GM12878 (cell line): ENCODE measurements around the gene CDK5R1. TPM values are rescaled to one million over a fixed set of nuclear protein-coding genes. Genes with fewer than 3 reads are reported as not detected.

ENCODE experiments used
- MYC ChIP-seq: IDR thresholded peaks from 2 replicates; pipeline ENCODE4 v1.6.1; 2011; ENCODE audit warnings: mild to moderate bottlenecking, low read length, moderate library complexity, inconsistent platforms; ENCODE audit not compliant: insufficient read depth, insufficient replicate concordance, insufficient read length, severe bottlenecking
- SP1 ChIP-seq: IDR thresholded peaks from one replicate; pipeline ENCODE4 v1.6.1; 2011; ENCODE audit warnings: low read depth, low read length
- TAF1 ChIP-seq: IDR thresholded peaks from 2 replicates; pipeline ENCODE4 v1.6.1; 2011; ENCODE audit warnings: mild to moderate bottlenecking, low read depth, low read length, borderline replicate concordance
- TCF3 ChIP-seq: IDR thresholded peaks from 2 replicates; pipeline ENCODE4 v1.6.1; 2012; ENCODE audit warnings: low read depth, mild to moderate bottlenecking, low read length, borderline replicate concordance; ENCODE audit not compliant: insufficient read depth
- polyA plus RNA-seq, 11 experiments: library from polyadenylated mRNA; depleted of rRNA in 4 of 11; unstranded in 6 of 11; stranded (reverse) in 5 of 11; fragments of >200 nt; fragmentation: Nextera tagmentation in 4 of 11; fragmentation: Illumina TruSeq in 1 of 11; extraction: Ambion mirVana in 4 of 11; extraction: Trizol in 1 of 11; gene quantifications; 1 replicate in 1 of 11; 2 replicates in 10 of 11; pipeline versions ENCODE4 v1.2.1 to v1.2.3, GENCODE V29; 2011 to 2016; ENCODE audit warnings: inconsistent platforms in 2 of 11, missing spikeins in 2 of 11, low read depth in 1 of 11
- total RNA-seq, 4 experiments: library from RNA; depleted of rRNA in 3 of 4; stranded (reverse); fragments of >200 nt in 3 of 4; fragmentation: Illumina TruSeq in 1 of 4; extraction: Trizol in 1 of 4; gene quantifications; 2 replicates each; pipeline versions ENCODE4 v1.2.1 to v1.2.3, GENCODE V29; 2013 to 2021
- TF ChIP-seq, protein P1 (sequence below): fragments of 450-650 bp; IDR thresholded peaks from 2 replicates; pipeline ENCODE4 v1.6.1; 2017; ENCODE audit warnings: mild to moderate bottlenecking, moderate library complexity

The CDK5R1 gene
- total and polyA plus RNA-seq, 10 of the 15 experiments (the other 5 are each of a cell fraction or from before 2014, with no cell fraction given) = 1.1 to 28.3 (median 12.2) TPM

- TF ChIP-seq, protein P1, sequence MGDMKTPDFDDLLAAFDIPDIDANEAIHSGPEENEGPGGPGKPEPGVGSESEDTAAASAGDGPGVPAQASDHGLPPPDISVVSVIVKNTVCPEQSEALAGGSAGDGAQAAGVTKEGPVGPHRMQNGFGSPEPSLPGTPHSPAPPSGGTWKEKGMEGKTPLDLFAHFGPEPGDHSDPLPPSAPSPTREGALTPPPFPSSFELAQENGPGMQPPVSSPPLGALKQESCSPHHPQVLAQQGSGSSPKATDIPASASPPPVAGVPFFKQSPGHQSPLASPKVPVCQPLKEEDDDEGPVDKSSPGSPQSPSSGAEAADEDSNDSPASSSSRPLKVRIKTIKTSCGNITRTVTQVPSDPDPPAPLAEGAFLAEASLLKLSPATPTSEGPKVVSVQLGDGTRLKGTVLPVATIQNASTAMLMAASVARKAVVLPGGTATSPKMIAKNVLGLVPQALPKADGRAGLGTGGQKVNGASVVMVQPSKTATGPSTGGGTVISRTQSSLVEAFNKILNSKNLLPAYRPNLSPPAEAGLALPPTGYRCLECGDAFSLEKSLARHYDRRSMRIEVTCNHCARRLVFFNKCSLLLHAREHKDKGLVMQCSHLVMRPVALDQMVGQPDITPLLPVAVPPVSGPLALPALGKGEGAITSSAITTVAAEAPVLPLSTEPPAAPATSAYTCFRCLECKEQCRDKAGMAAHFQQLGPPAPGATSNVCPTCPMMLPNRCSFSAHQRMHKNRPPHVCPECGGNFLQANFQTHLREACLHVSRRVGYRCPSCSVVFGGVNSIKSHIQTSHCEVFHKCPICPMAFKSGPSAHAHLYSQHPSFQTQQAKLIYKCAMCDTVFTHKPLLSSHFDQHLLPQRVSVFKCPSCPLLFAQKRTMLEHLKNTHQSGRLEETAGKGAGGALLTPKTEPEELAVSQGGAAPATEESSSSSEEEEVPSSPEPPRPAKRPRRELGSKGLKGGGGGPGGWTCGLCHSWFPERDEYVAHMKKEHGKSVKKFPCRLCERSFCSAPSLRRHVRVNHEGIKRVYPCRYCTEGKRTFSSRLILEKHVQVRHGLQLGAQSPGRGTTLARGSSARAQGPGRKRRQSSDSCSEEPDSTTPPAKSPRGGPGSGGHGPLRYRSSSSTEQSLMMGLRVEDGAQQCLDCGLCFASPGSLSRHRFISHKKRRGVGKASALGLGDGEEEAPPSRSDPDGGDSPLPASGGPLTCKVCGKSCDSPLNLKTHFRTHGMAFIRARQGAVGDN = peak; percentile 59
- peak; percentile 55 for TF ChIP-seq MYC
- peak; percentile 64; the same call in 1 of the 2 replicates for TF ChIP-seq TAF1
- peak; percentile 63 for TF ChIP-seq SP1
- TF ChIP-seq TCF3 = peak; percentile 56; the same call in 1 of the 2 replicates
These were observed 587 bp upstream of the CDK5R1 start (continued) for GRCh38 chr17:32486111-32486700.
